Measurements from ENCODE around the gene POU2F2.
"Not testable (repeated sequence)": the region's sequence is repeated elsewhere in the genome, so short reads cannot be mapped to it uniquely, and the experiment has no call there.

GRCh38 chr19:42040491-42040890, 91.8 kb downstream of the POU2F2 start:
- TF ChIP-seq CTCF (conservative IDR thresholded peaks at IDR 0.05; ENCODE audit: low read depth in 2 of 2); REST (IDR thresholded peaks at IDR 0.05; ENCODE audit: unreplicated experiment); EZH2 (IDR thresholded peaks at IDR 0.05; ENCODE audit: low read depth, unreplicated experiment); POLR2AphosphoS5 (IDR thresholded peaks at IDR 0.05; ENCODE audit: low read depth); ZNF462 (CRISPR knock-in tag; IDR thresholded peaks at IDR 0.05); STAT1 (IDR thresholded peaks at IDR 0.05; ENCODE audit: unreplicated experiment); CREB1 (CRISPR knock-in tag; IDR thresholded peaks at IDR 0.05; ENCODE audit: low read depth); ZNF114 (CRISPR knock-in tag; IDR thresholded peaks at IDR 0.05): not testable (repeated sequence)

Measured in GM23338 (cell line).